Small intestine (tissue), 7 donors: Measurements from ENCODE around the gene EMC9. TPM values are rescaled to one million over a fixed set of nuclear protein-coding genes. Genes with fewer than 3 reads are reported as not detected.

Source experiments
- DNase-seq, 2 donors: peaks; one replicate each; pipeline versions ENCODE4 v3.0.0 to v3.0.0-alpha.2; 2013
- FAIRE-seq: peaks from 2 replicates; lab custom pipeline; 2012; peaks lifted over from hg19 to GRCh38; lab: Jason Lieb, UNC
- H3K27ac ChIP-seq, 3 donors: one replicate each; pipeline ENCODE4 v1.5.1; 2013; ENCODE audit warnings: low read length in 2 of 3, mild to moderate bottlenecking in 2 of 3, control low read depth in 1 of 3, inconsistent platforms in 1 of 3, low read depth in 1 of 3, moderate library complexity in 1 of 3
- H3K27me3 ChIP-seq, 3 donors: one replicate each; pipeline ENCODE4 v1.6.1; 2013; ENCODE audit warnings: low read length in 3 of 3, inconsistent platforms in 1 of 3; ENCODE audit not compliant: control insufficient read depth in 3 of 3, insufficient read depth in 3 of 3
- H3K36me3 ChIP-seq, 3 donors: one replicate each; pipeline ENCODE4 v1.6.1; 2013; ENCODE audit warnings: low read length in 3 of 3, inconsistent platforms in 1 of 3, low read depth in 1 of 3, mild to moderate bottlenecking in 1 of 3, moderate library complexity in 1 of 3; ENCODE audit not compliant: control insufficient read depth in 3 of 3, insufficient read depth in 2 of 3
- H3K4me1 ChIP-seq, 3 donors: one replicate each; pipeline ENCODE4 v1.6.1; 2013; ENCODE audit warnings: low read length in 2 of 3, inconsistent platforms in 1 of 3, low read depth in 1 of 3, mild to moderate bottlenecking in 1 of 3, moderate library complexity in 1 of 3; ENCODE audit not compliant: control insufficient read depth in 3 of 3, insufficient read depth in 2 of 3
- H3K4me3 ChIP-seq, 3 donors: one replicate each; pipeline ENCODE4 v1.5.1; 2013; ENCODE audit warnings: low read length in 3 of 3, control low read depth in 1 of 3, inconsistent platforms in 1 of 3, low read depth in 1 of 3, mild to moderate bottlenecking in 1 of 3, moderate library complexity in 1 of 3
- H3K9me3 ChIP-seq, 2 donors: one replicate each; pipeline ENCODE4 v1.6.1; 2013; ENCODE audit warnings: low read depth in 1 of 2, low read length in 1 of 2; ENCODE audit not compliant: control insufficient read depth in 2 of 2, insufficient read depth in 1 of 2
- WGBS, 3 donors: extraction: QIAGEN DNeasy Blood & Tissue Kit; methylation state at CpG; one replicate each; pipeline ENCODE4 v1.1.7; 2013; 5-methylcytosine and 5-hydroxymethylcytosine counted together
- polyA plus RNA-seq, 4 donors: library from polyadenylated mRNA; stranded (reverse) in 3 of 4; unstranded in 1 of 4; fragments of 200-250 nt in 3 of 4; fragments of 120-200 nt in 1 of 4; gene quantifications; one replicate each; pipeline versions ENCODE4 v1.2.1 to v1.2.3, GENCODE V29; 2013
- donor health status: healthy with polysubstance abuse.
- donor health status: control.
- donor health status: control.
- donor health status: Bipolar disorder and iron deficiency.
- donor health status: healthy.

Gene EMC9
- polyA plus RNA-seq, 4 donors: 27.2 to 74.7 (median 41.3) TPM

- Histone ChIP-seq H3K27ac (peak overlapping the region; percentile 39 to 99 (median 97)), H3K36me3 (peaks cover 16 to 76% (median 29%) of the 10 kb centered on the region in 3 donors), H3K9me3 (no peaks in the 10 kb centered on the region), H3K4me1 (peaks cover 0 to 15% (median 6%) of the 10 kb centered on the region in 3 donors), H3K4me3 (no peak overlapping the region), H3K27me3 (no peaks in the 10 kb centered on the region)
- DNase-seq: no peak
- no peak for FAIRE-seq
- WGBS, 3 donors: 93 to 98% (median 95%) methylated on average over 4 of the region's 4 CpGs
Measured at GRCh38 chr14:24160499-24160849, 19.1 kb upstream of the EMC9 start.

GRCh38 chr14:24159777-24160498, 18.5 kb upstream of the EMC9 start:
- Histone ChIP-seq H3K4me3 (no peak overlapping the region), H3K36me3 (peaks cover 20 to 76% (median 32%) of the 10 kb centered on the region in 3 donors), H3K4me1 (peaks cover 0 to 15% (median 6%) of the 10 kb centered on the region in 3 donors), H3K9me3 (no peaks in the 10 kb centered on the region), H3K27me3 (no peaks in the 10 kb centered on the region), H3K27ac (peak overlapping the region; percentile 39 to 99 (median 97))
- 82 to 91% (median 86%) methylated on average over 11 of the region's 11 CpGs for WGBS, 3 donors
- DNase-seq (no peak), FAIRE-seq (no peak)

GRCh38 chr14:24157331-24157730, 15.9 kb upstream of the EMC9 start:
- peaks cover 0 to 15% (median 0%) of the 10 kb centered on the region in 3 donors for H3K4me1 ChIP-seq

GRCh38 chr14:24156840-24157239, 15.4 kb upstream of the EMC9 start:
- H3K4me1 ChIP-seq: peaks cover 0 to 12% (median 0%) of the 10 kb centered on the region in 3 donors
- no peaks in the 10 kb centered on the region for H3K27me3 ChIP-seq
- peaks cover 17 to 72% (median 27%) of the 10 kb centered on the region in 3 donors for H3K36me3 ChIP-seq
- H3K27ac ChIP-seq: no peak overlapping the region
- H3K9me3 ChIP-seq: no peaks in the 10 kb centered on the region
- FAIRE-seq: no peak
- WGBS, 3 donors: 89 to 93% (median 92%) methylated on average over 1 of the region's 1 CpG
- no peak overlapping the region for H3K4me3 ChIP-seq
- DNase-seq: no peak

More at GRCh38 chr14:24157331-24157730, 15.9 kb upstream of the EMC9 start:
- Histone ChIP-seq H3K4me3 (no peak overlapping the region), H3K9me3 (no peaks in the 10 kb centered on the region), H3K27me3 (no peaks in the 10 kb centered on the region), H3K27ac (no peak overlapping the region), H3K36me3 (peaks cover 15 to 73% (median 27%) of the 10 kb centered on the region in 3 donors)
- WGBS, 3 donors: 93 to 95% (median 94%) methylated on average over 12 of the region's 12 CpGs
- FAIRE-seq (no peak), DNase-seq (no peak)

GRCh38 chr14:24155100-24155499, 13.7 kb upstream of the EMC9 start:
- 95 to 97% (median 96%) methylated on average over 10 of the region's 10 CpGs for WGBS, 3 donors
- no peak for FAIRE-seq

GRCh38 chr14:24151404-24152080, 10.2 kb upstream of the EMC9 start:
- H3K36me3 ChIP-seq: peaks cover 15 to 70% (median 17%) of the 10 kb centered on the region in 3 donors
- no peak overlapping the region for H3K4me3 ChIP-seq
- 95 to 98% (median 98%) methylated on average over 14 to 16 of the region's 16 CpGs for WGBS, 3 donors
- DNase-seq (no peak), FAIRE-seq (no peak)
- no peaks in the 10 kb centered on the region for H3K9me3 ChIP-seq
- no peak overlapping the region for H3K27ac ChIP-seq
- peaks cover 2 to 8% (median 2%) of the 10 kb centered on the region in 3 donors for H3K4me1 ChIP-seq
- no peaks in the 10 kb centered on the region for H3K27me3 ChIP-seq

More at GRCh38 chr14:24155100-24155499, 13.7 kb upstream of the EMC9 start:
- Histone ChIP-seq H3K4me3 (no peak overlapping the region), H3K4me1 (peaks cover 0 to 1% (median 0%) of the 10 kb centered on the region in 3 donors), H3K36me3 (peaks cover 25 to 81% (median 27%) of the 10 kb centered on the region in 3 donors), H3K27me3 (no peaks in the 10 kb centered on the region), H3K9me3 (no peaks in the 10 kb centered on the region), H3K27ac (no peak overlapping the region)
- no peak for DNase-seq

GRCh38 chr14:24150993-24151392, 9.6 kb upstream of the EMC9 start:
- Histone ChIP-seq H3K27me3 (no peaks in the 10 kb centered on the region), H3K4me3 (no peak overlapping the region), H3K36me3 (peaks cover 14 to 64% (median 15%) of the 10 kb centered on the region in 3 donors), H3K9me3 (no peaks in the 10 kb centered on the region), H3K4me1 (peaks cover 2 to 8% (median 2%) of the 10 kb centered on the region in 3 donors), H3K27ac (no peak overlapping the region)
- DNase-seq: no peak
- WGBS, 3 donors: 91 to 95% (median 94%) methylated on average over 9 of the region's 9 CpGs
- no peak for FAIRE-seq

- no peak overlapping the region for H3K4me3 ChIP-seq
Measured at GRCh38 chr14:24150567-24150966, 9.2 kb upstream of the EMC9 start.

More at GRCh38 chr14:24150567-24150966, 9.2 kb upstream of the EMC9 start:
- H3K36me3 ChIP-seq: peaks cover 13 to 62% (median 14%) of the 10 kb centered on the region in 3 donors
- H3K9me3 ChIP-seq: no peaks in the 10 kb centered on the region
- FAIRE-seq (no peak), DNase-seq (no peak)
- 89 to 95% (median 92%) methylated on average over 9 of the region's 9 CpGs for WGBS, 3 donors
- H3K4me1 ChIP-seq: peaks cover 2 to 11% (median 5%) of the 10 kb centered on the region in 3 donors
- no peaks in the 10 kb centered on the region for H3K27me3 ChIP-seq
- no peak overlapping the region for H3K27ac ChIP-seq
